ENCODE measurements around the gene VWF.

VWF gene

GRCh38 chr12:5953835-5954586 lies 170.5 kb downstream of the VWF start:
- DNase-seq (ENCODE audit: low read depth, low spot score), result no peak

GRCh38 chr12:5952031-5952430 lies 172.4 kb downstream of the VWF start:
- DNase-seq (ENCODE audit: low read depth, low spot score), result no peak

GRCh38 chr12:5948696-5949095 lies 175.8 kb downstream of the VWF start:
- no peak for DNase-seq (ENCODE audit: low read depth, low spot score)

DNA sequence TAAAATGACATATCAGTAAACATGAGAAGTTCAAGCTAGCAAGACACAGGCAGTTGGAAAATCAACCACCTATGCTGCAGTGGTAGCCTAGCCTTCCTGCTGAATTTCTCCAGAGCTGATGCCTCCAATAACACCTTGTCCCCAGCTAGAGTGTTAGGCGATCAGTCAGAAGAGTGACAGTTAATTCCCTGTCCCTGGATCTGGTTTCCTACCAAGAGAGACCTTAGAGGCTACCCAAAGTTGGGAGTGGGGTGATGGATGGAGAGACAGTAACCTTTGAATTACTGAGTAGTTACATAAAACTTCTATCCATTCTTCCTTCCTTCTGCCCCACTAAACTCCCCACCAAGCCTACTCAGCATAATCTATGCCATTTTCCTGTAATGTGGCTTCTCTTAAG lies 177.5 kb downstream of the VWF start:
- no peak for DNase-seq (ENCODE audit: low read depth, low spot score)

- no peak for DNase-seq (ENCODE audit: low read depth, low spot score)
Measured at GRCh38 chr12:5946388-5946787, 178.1 kb downstream of the VWF start.

- DNase-seq (ENCODE audit: low read depth, low spot score), result no peak
Measured at GRCh38 chr12:5945071-5946008, 179.1 kb downstream of the VWF start, which contains the start of gene ANO2. TSS of gene ANO2 (minus strand) at chr12:5945259. CDS start at chr12:5945217, 42 bp downstream.

DNA sequence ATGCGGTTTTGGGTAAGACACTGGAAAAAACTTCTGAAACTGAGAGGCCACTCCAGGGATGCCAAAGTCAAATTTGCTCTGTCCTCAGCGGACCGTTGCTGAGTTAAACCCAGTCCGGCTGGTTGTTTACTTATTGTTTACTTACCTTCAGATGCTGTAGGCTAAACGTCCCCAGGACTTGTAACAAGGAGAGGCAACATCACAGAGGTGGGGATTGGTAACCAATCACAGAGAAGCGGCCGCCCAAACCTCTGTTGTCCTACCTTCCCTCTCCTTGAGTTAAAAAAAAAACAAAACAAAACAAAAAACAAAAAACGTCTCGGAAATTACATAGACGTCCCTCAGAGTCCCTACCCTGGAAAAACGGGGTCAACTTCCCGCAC lies 179.8 kb downstream of the VWF start:
- no peak for DNase-seq (ENCODE audit: low read depth, low spot score)

- no peak for DNase-seq (ENCODE audit: low read depth, low spot score)
Measured at GRCh38 chr12:5944053-5944452, 180.4 kb downstream of the VWF start.

DNA sequence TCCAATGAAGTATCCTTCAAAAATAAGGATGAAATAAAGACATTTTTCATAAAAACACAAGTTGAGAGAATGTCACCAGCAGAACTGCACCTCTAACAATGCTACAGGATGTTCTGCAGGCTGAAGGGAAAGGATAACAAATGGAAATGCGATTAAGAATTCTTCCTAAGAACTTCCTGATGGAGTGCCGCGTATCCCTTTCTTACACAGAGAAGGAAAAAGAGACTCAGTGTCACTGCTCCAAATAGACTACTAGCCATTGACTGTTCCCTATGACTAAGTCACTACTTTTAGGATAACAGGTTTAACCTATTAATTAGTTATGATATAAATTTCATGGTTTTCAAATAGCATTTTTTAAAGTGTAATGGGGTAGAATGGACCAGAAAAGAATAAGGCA lies 182.6 kb downstream of the VWF start:
- no peak for DNase-seq (ENCODE audit: low read depth, low spot score)

DNA sequence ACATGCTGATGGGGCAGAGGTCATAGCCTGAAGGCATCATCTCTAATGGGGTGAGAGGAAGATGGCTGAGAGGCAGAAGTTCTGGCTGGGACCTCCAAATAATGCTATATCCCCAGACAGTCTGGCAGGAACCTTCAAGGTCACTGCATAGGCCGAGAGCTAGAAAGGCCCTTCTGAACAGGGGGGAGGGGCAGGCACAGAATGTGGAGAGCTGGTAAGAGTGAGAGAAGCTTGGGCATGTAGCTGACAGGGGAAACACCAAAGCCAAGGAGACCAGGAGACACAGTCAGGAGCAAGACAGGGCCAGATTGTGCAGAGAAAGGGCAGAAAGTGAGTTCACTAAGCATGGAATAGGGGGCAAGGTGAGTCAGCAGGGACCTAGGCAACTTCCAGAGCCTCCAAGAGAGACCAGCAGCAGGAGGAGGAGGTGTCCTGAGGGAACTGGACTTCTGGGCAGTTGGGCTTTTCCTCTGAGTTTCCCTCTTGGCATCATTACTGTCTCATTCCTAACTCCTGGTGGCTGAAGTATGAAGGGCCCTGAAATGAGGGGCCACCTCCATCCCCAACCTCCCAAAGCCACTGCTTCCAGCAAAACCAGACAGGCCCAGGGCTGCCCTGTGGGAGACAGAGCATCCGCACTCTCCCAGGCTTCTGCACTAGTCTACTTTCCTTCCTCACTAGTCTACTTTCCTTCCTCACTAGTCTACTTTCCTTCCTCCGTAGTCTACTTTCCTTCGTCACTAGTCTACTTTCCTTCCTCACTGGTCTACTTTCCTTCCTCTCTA lies 196.5 kb downstream of the VWF start:
- DNase-seq (ENCODE audit: low read depth, low spot score), result no peak

- DNase-seq (ENCODE audit: low read depth, low spot score), result no peak
Measured at GRCh38 chr12:5925646-5926045, 198.8 kb downstream of the VWF start.

- no peak for DNase-seq (ENCODE audit: low read depth, low spot score)
Measured at GRCh38 chr12:5924342-5924741, 200.1 kb downstream of the VWF start.

DNA sequence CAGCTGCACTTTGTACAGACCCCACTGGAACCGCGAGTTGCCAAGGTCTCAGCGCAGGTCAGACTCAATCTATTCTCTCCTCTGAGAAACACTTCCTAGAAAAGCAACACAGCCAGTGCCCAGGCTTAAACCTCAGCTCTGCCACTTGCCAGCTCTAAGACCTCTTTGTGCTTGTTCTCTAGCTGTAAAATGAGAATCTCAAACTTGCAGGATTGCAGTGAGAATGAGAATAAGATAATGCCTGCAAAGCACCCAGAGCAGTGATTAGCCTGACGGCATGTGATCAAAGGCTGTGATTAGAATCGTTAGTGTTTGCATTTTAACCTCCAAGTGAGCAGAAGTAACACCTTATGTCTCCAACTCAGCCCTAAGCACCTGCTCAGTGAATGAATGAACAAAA lies 200.7 kb downstream of the VWF start:
- DNase-seq (ENCODE audit: low read depth, low spot score), result no peak

GRCh38 chr12:5923043-5923605 lies 201.3 kb downstream of the VWF start:
- no peak for DNase-seq (ENCODE audit: low read depth, low spot score)

GRCh38 chr12:5921966-5922899 lies 202.2 kb downstream of the VWF start:
- no peak for DNase-seq (ENCODE audit: low read depth, low spot score)

DNA sequence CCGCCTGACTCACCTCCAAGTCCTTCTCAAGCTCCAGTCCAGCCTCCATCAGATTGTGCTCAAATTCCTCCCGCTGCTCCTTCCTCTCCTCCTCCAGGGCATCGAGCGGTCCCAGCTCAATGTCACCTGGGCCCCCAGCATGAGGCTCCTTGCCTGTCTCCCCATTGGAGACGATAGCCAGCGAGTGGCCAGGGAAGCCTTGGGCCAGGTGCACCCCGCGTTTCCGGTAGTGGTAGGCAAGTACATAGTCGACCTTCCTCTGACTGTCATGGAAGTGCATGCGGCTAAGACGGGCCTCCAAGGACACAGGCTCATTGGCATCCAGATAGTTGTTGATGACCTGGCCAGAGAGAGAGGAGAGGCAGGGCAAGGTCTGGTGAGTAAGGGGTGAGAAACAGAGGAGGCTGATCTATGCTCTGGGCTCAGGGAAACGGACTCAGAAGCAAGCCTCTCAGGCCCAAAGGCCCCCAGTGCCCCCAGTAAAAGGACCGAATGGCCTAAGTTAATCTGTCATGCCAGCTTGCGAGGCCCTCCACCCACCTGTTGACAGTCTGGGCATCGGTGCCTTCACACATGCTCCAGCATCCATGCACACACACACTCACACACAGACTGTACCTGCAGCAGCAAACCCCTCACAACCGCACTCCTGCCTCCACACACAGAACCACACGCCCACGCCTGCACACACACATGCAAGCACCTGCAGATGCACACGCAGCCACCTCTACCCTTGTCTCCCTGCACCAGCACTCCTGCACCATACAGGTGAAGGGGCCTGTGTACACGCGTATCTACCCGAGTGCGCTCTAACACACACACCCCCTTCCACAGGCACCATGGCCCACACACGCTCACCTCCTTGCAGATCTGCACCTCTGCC lies 203.2 kb downstream of the VWF start:
- no peak for DNase-seq (ENCODE audit: low read depth, low spot score)

GRCh38 chr12:5916785-5917290 lies 207.6 kb downstream of the VWF start:
- DNase-seq (ENCODE audit: low read depth, low spot score), result no peak

DNA sequence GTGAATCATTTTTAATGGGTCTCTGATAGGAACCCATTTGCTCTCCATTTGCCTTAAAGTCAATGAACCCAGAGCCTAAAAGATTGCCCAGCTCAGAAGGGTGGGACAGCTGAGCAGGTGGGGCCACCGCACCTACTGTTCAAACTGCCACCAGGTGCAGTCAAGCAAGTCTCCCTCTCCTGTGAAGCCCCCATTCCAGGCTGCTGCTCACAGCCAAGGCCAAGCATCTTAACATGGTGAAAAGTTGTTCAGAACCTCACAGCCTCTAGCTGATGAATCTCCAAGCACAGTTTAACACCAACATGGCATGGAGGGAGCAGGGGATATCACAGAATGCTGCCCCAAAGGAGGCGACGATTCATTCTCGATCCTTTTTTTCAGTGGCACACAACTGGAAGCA lies 209.0 kb downstream of the VWF start:
- no peak for DNase-seq (ENCODE audit: low read depth, low spot score)

DNA sequence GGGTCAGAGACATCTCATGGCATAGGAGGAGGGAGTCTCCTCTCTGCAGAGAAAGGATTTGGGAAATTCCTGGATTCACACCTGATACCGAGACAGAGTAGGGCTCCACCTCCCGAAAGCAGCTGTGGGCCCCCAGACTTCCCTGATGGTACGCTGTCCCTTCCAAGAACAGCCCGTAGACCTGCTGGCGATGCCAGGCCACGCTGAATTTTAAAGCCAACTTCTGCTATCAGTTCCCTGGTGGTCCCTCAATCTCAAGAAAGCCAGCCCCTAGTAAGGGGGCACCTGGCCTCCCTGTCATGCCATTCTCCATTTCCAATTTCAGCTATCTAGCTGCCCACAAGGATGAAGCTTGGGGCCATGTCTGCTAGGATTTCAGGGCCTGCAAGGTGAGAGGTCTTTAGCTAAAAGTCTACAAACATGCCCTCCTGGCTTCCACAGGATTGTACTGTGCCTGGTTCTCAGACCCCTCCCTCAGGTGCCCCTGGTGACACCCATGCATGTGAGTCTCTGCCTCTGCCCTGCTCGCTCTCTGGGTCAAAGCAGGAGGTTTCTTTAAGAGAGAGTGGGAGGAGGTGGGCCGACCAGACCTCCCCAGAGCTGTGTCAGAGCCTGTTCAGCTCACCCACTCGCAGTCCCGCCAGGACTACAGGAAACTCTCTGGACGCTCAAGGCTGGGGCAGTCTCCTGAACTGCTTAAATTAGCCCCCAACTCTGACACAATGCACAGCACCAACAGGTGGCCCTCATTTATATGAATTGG lies 209.9 kb downstream of the VWF start:
- no peak for DNase-seq (ENCODE audit: low read depth, low spot score)
